SU-DHL-6 (cell line): ENCODE results near the gene RPTOR.

Experiments
- H2AFZ ChIP-seq: fragments of 200-600 bp; sonication (generic); 2 replicates; pipeline ENCODE4 v1.6.1; 2014; ENCODE audit warnings: low read depth, mild to moderate bottlenecking, moderate library complexity, mixed read lengths, antibody characterized with exemption, low read length; ENCODE audit not compliant: severe bottlenecking
- H3F3A ChIP-seq: fragments of 200-600 bp; shearing (Covaris generic); 2 replicates; pipeline ENCODE4 v1.6.0; 2016; ENCODE audit warnings: antibody characterized with exemption, mild to moderate bottlenecking; ENCODE audit not compliant: insufficient read depth
- H3K27ac ChIP-seq: fragments of 200-600 bp; sonication (generic); 2 replicates; pipeline ENCODE4 v1.5.1; 2016; ENCODE audit warnings: low read depth, mild to moderate bottlenecking, low read length, moderate library complexity, mixed read lengths
- H3K27me3 ChIP-seq: fragments of 200-600 bp; sonication (generic), shearing (Covaris generic); 2 replicates; pipeline ENCODE4 v1.6.0; 2014; ENCODE audit warnings: mild to moderate bottlenecking, low read length
- H3K36me3 ChIP-seq: fragments of 200-600 bp; sonication (generic); 2 replicates; pipeline ENCODE4 v1.6.1; 2014; ENCODE audit warnings: mild to moderate bottlenecking, low read length, mixed read lengths
- H3K4me2 ChIP-seq: fragments of 300-600, 200-600 bp; shearing (Covaris generic), sonication (generic); 2 replicates; pipeline ENCODE4 v1.6.0; 2014; ENCODE audit warnings: low read length, low read depth, mild to moderate bottlenecking; ENCODE audit not compliant: poor library complexity, severe bottlenecking
- H3K4me3 ChIP-seq: fragments of 200-600 bp; sonication (generic); 2 replicates; pipeline ENCODE4 v1.5.1; 2014; ENCODE audit warnings: antibody characterized with exemption, low read length, mild to moderate bottlenecking, mixed read lengths; ENCODE audit not compliant: insufficient read depth, poor library complexity, severe bottlenecking
- H3K79me2 ChIP-seq: fragments of 200-600 bp; sonication (generic); 2 replicates; pipeline ENCODE4 v1.6.1; 2014; ENCODE audit warnings: mild to moderate bottlenecking, low read length, moderate library complexity; ENCODE audit not compliant: insufficient read depth
- H3K9ac ChIP-seq: fragments of 200-600 bp; sonication (generic); 2 replicates; pipeline ENCODE4 v1.7.0; 2014; ENCODE audit warnings: mild to moderate bottlenecking, low read length
- H3K9me2 ChIP-seq: fragments of 200-600 bp; sonication (generic); replicated peaks from 2 replicates; pipeline ENCODE4 v1.6.1; 2014; ENCODE audit warnings: low read length; ENCODE audit not compliant: insufficient read depth
- H3K9me3 ChIP-seq: fragments of 200-600 bp; sonication (generic); 2 replicates; pipeline ENCODE4 v1.6.1; 2014; ENCODE audit warnings: low read length, mixed read lengths; ENCODE audit not compliant: insufficient read depth
- H4K20me1 ChIP-seq: fragments of 200-600 bp; sonication (generic); 2 replicates; pipeline ENCODE4 v1.6.1; 2014; ENCODE audit warnings: low read depth, mild to moderate bottlenecking, antibody characterized with exemption, low read length, moderate library complexity, mixed read lengths
- EZH2phosphoT487 ChIP-seq: fragments of 200-600 bp; sonication (generic), shearing (Covaris generic); conservative IDR thresholded peaks from 2 replicates; pipeline ENCODE4 v1.6.1; 2018; ENCODE audit warnings: mild to moderate bottlenecking, antibody characterized with exemption, low read length, moderate library complexity, mixed read lengths
- TF ChIP-seq, protein P1 (sequence below): fragments of 200-600 bp; sonication (generic); IDR thresholded peaks from one replicate; pipeline ENCODE4 v1.5.1; 2017; ENCODE audit warnings: antibody characterized with exemption, mild to moderate bottlenecking, low read length, moderate library complexity; ENCODE audit not compliant: insufficient read depth, poor library complexity, severe bottlenecking

RPTOR gene

DNA sequence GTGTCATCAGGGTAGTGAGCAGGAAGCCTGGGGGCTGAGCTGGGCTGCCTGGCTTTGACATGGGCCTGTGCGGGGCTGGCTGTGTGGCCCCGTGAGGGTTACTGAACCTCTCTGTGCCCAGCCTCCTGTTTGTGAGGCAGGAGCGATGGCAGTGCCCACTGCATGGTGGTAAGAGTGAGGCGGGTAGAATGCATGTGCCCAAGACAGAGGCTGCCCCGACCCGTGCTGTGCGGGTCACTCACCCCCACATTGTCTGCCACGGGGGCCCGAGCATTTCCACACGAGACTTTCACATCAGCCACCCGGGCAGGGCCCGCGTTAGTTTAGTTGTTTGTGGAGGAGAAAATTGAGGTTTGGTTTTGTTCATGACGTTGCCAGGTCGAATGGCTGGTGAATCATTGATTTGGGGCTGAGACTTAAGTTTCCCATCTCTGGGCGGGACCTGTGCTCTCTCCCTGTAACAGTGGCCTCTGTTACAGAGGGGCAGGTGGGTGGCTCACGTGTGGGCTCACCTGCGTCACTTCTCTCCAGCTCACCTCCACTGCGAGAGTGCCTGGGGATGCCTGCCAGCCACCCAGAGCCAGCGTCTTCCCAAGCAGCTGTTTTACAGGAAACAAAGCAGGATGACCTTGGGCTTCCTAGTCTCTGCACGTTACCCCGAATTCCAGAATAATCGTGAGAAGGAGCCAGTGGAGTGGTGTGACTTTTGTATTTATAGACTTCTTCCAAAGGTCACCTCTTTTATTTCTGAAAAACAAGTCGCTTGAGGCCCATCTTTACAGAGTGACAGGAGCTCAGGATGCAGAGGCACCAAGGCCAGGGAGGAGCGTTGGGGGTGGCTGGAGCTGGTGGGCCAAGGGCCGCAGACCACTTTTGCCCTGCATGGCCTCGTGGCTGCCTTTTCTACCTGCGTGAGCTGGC, 150.6 kb downstream of the RPTOR start:
- Histone ChIP-seq H3K9me2 (no peaks in the 10 kb centered on the region), H3K27me3 (no peaks in the 10 kb centered on the region), H3K9ac (no peak overlapping the region), H4K20me1 (no peaks in the 10 kb centered on the region), H3F3A (no peaks in the 10 kb centered on the region), H2AFZ (no peak overlapping the region), H3K9me3 (no peaks in the 10 kb centered on the region), H3K4me2 (no peak overlapping the region), H3K36me3 (no peaks in the 10 kb centered on the region), H3K4me3 (no peak overlapping the region), H3K27ac (no peak overlapping the region), H3K79me2 (peaks cover 29% of the 10 kb centered on the region)
- TF ChIP-seq, protein P1, sequence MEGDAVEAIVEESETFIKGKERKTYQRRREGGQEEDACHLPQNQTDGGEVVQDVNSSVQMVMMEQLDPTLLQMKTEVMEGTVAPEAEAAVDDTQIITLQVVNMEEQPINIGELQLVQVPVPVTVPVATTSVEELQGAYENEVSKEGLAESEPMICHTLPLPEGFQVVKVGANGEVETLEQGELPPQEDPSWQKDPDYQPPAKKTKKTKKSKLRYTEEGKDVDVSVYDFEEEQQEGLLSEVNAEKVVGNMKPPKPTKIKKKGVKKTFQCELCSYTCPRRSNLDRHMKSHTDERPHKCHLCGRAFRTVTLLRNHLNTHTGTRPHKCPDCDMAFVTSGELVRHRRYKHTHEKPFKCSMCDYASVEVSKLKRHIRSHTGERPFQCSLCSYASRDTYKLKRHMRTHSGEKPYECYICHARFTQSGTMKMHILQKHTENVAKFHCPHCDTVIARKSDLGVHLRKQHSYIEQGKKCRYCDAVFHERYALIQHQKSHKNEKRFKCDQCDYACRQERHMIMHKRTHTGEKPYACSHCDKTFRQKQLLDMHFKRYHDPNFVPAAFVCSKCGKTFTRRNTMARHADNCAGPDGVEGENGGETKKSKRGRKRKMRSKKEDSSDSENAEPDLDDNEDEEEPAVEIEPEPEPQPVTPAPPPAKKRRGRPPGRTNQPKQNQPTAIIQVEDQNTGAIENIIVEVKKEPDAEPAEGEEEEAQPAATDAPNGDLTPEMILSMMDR, result no peak
- no peak for TF ChIP-seq EZH2phosphoT487

DNA sequence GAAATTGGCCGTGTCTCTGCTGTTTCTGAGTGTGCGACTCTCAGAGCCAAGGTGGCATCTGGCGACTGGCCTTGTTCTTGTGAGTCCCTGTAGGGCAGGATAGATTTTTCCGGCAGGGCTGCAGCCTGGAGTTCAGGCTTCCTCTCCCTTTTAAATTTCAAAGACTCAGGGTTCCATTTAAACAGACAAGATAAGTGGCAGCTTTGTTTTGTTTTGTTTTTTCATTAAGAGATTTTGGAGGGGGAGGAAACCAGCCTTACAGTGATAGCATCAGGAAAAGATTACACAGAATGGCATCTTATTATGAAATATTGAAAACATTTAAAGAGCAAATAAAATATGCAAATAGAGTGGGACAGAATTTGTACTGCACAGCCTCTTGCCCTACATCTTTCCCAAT, 151.3 kb downstream of the RPTOR start:
- no peak overlapping the region for H3K27ac ChIP-seq
- H3K4me3 ChIP-seq, result no peak overlapping the region
- H3K79me2 ChIP-seq, result peaks cover 24% of the 10 kb centered on the region
- no peaks in the 10 kb centered on the region for H3K36me3 ChIP-seq
- H4K20me1 ChIP-seq, result no peaks in the 10 kb centered on the region
- no peak for TF ChIP-seq EZH2phosphoT487
- TF ChIP-seq, protein P1, result no peak
- no peaks in the 10 kb centered on the region for H3K27me3 ChIP-seq
- no peak overlapping the region for H3K4me2 ChIP-seq
- H2AFZ ChIP-seq, result no peak overlapping the region
- H3F3A ChIP-seq, result no peaks in the 10 kb centered on the region
- H3K9me3 ChIP-seq, result no peaks in the 10 kb centered on the region
- no peak overlapping the region for H3K9ac ChIP-seq
- no peaks in the 10 kb centered on the region for H3K9me2 ChIP-seq

DNA sequence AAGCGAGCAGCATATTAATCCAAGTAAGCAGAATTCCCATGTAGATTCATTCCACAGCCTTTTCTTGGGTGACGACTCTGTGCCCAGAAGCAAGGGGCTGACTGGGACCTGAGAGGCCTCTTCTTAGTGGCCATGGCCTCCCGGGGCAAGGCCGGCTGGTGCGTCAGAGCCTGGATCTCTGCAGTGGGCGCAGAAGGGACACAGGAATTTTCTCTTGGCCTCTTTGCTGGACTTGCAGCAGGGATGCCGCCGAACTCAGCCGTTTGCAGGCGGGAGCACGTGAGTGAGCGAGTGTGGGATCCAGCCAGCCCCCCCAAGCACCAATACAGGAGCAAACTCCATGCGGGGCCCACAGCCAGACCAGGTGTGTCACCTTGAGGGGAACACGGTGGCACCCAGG, 151.8 kb downstream of the RPTOR start:
- Histone ChIP-seq H3K36me3 (no peaks in the 10 kb centered on the region), H3K9me3 (no peaks in the 10 kb centered on the region), H2AFZ (no peak overlapping the region), H4K20me1 (no peaks in the 10 kb centered on the region), H3K9ac (no peak overlapping the region), H3K9me2 (no peaks in the 10 kb centered on the region), H3K79me2 (peaks cover 24% of the 10 kb centered on the region), H3K27ac (no peak overlapping the region), H3K4me3 (no peak overlapping the region), H3K4me2 (no peak overlapping the region), H3F3A (no peaks in the 10 kb centered on the region), H3K27me3 (no peaks in the 10 kb centered on the region)
- TF ChIP-seq, protein P1, result no peak
- no peak for TF ChIP-seq EZH2phosphoT487
